ENCODE results near the gene ARHGEF7. TPM values are rescaled to one million over a fixed set of nuclear protein-coding genes. Genes with fewer than 3 reads are reported as not detected.
A peak's percentile ranks its signal among the peaks of the same experiment; 100 is the strongest.

ARHGEF7 gene
- total RNA-seq, 2 experiments from 2014 or later = 67.0 to 71.2 TPM

GRCh38 chr13:111161601-111162600, 46.8 kb downstream of the ARHGEF7 start:
- DNase-seq = no peak
- H3K27ac Mint-ChIP-seq = no peak overlapping the region
- H3K4me3 Mint-ChIP-seq = no peak overlapping the region
- intact Hi-C loops (cut with micrococcal nuclease) = no loop called here
- peaks cover 7% of the 10 kb centered on the region for H3K9me3 Mint-ChIP-seq
- ChIA-PET POLR2A (interaction anchor here (0.6 to 0.8 kb wide), 2 partner anchors 17 to 94 kb away, joined by 3 read pairs; no protein-coding TSS in a partner anchor), CTCF (interaction anchor here (1.1 kb wide), 1 partner anchor 54 kb away, joined by 3 read pairs; no protein-coding TSS in a partner anchor)
- H3K4me1 Mint-ChIP-seq (ENCODE audit: low read depth) = peaks cover 51% of the 10 kb centered on the region
- peaks cover 51% of the 10 kb centered on the region for H3K36me3 Mint-ChIP-seq (ENCODE audit: low read depth)
- no peak for TF ChIP-seq CTCF (IDR thresholded peaks at IDR 0.05)
- no peaks in the 10 kb centered on the region for H3K27me3 Mint-ChIP-seq
- no peak for ATAC-seq

DNA sequence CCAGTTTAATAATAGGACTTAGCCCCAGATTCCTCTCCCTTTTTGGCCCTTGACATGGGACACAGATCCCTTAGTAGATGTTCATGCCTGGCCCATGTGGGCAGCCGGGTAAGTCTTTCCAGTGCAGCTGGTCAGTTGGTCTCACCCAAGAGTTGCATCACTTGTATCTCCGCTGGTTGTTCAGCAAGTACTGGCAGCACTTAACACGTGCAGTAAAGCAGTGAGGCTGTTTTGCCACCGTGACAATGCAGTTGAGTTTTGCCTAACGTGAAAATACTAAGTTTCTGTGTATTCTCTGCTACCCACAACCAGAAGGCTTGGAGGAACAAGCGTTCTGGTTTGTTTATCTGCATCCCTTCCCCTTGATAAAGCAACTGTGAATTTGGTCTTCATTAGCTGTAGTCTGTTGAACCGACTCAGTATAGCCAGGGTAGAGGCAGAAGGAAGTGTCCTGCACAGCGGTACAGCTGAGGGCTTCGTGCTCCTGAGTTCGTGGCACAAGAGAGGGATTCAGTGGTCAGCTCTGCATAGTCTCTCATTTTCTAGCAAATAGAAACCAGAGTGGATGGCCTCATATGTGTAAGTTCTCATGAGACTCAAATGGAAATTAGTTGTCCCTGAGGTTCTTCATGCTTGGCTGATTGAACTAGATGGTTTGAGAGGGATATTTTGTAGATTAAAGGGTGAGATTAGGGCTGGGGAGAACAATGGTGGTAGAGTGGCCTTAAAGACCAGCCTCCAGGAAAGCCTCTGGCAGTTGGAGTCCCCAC, 50.3 kb downstream of the ARHGEF7 start:
- no peak for DNase-seq
- ChIA-PET POLR2A (interaction anchor here (1.1 kb wide), 1 partner anchor 20 kb away, joined by 4 read pairs; no protein-coding TSS in a partner anchor), CTCF (interaction anchor here (0.7 kb wide), 1 partner anchor 15 kb away, joined by 3 read pairs; no protein-coding TSS in a partner anchor)
- no peak for ATAC-seq
- peaks cover 46% of the 10 kb centered on the region for H3K36me3 Mint-ChIP-seq (ENCODE audit: low read depth)
- no peaks in the 10 kb centered on the region for H3K27me3 Mint-ChIP-seq
- H3K4me3 Mint-ChIP-seq = no peak overlapping the region
- peaks cover 3% of the 10 kb centered on the region for H3K9me3 Mint-ChIP-seq
- intact Hi-C loops (cut with micrococcal nuclease) = no loop called here
- H3K27ac Mint-ChIP-seq = no peak overlapping the region
- TF ChIP-seq CTCF (IDR thresholded peaks at IDR 0.05) = no peak
- H3K4me1 Mint-ChIP-seq (ENCODE audit: low read depth) = peaks cover 61% of the 10 kb centered on the region

GRCh38 chr13:111166882-111167675, 52.0 kb downstream of the ARHGEF7 start:
- peak; percentile 74 for ATAC-seq
- intact Hi-C loops (cut with micrococcal nuclease) = no loop called here
- Mint-ChIP-seq H3K27ac (peak overlapping the region; percentile 26), H3K4me3 (no peak overlapping the region), H3K4me1 (ENCODE audit: low read depth) (peaks cover 57% of the 10 kb centered on the region), H3K9me3 (no peaks in the 10 kb centered on the region), H3K27me3 (no peaks in the 10 kb centered on the region), H3K36me3 (ENCODE audit: low read depth) (peaks cover 35% of the 10 kb centered on the region)
- POLR2A ChIA-PET = no interaction called here
- no peak for DNase-seq
- no peak for TF ChIP-seq CTCF (IDR thresholded peaks at IDR 0.05)
- CTCF ChIA-PET = interaction anchor here (1.3 to 1.4 kb wide), 2 partner anchors 9 to 99 kb away, joined by 4 to 5 read pairs; no protein-coding TSS in a partner anchor

DNA sequence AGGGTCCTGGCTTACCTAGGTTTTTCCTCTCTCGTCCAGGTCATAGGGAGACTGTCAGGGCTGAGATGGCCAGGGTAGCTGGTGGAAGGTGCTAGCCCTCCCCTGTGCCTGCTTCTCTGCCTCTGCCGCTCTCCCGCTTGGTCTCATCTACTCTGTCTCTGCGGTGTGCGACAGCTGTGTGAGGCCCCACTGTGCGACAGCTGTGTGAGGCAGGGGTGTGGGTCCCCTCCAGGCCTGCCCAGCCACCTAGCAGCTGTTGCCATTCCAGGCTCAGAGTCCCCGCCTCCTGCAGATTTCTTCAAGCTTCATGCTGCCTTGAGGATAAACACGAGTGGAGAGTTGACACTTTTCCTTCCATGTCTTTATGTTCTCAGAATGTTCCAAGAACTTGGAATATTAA, 53.0 kb downstream of the ARHGEF7 start:
- CTCF ChIA-PET = no interaction called here
- Mint-ChIP-seq H3K9me3 (no peaks in the 10 kb centered on the region), H3K4me3 (no peak overlapping the region), H3K4me1 (ENCODE audit: low read depth) (peaks cover 52% of the 10 kb centered on the region), H3K27me3 (no peaks in the 10 kb centered on the region), H3K36me3 (ENCODE audit: low read depth) (peaks cover 31% of the 10 kb centered on the region), H3K27ac (no peak overlapping the region)
- DNase-seq (no peak), ATAC-seq (no peak)
- POLR2A ChIA-PET = no interaction called here
- TF ChIP-seq CTCF (IDR thresholded peaks at IDR 0.05) = no peak
- intact Hi-C loops (cut with micrococcal nuclease) = no loop called here

Measured in activated CD8-positive, alpha-beta T cell treated with anti-CD3 and anti-CD28 coated beads for 36 hours (primary cell).